Activated CD4-positive, alpha-beta T cell treated with anti-CD3 and anti-CD28 coated beads for 48 hours (primary cell): ENCODE data around the gene GBX1.

Experiments used
- DNase-seq: peaks from one replicate; pipeline ENCODE4 v3.0.0-alpha.2; 2020

GBX1 gene

GRCh38 chr7:151110941-151111645 lies 56.4 kb downstream of the GBX1 start:
- DNase-seq, result peak; percentile 82

GRCh38 chr7:151110236-151110940 lies 57.1 kb downstream of the GBX1 start:
- DNase-seq, result no peak

- no peak for DNase-seq
These were observed 58.1 kb downstream of the GBX1 start for GRCh38 chr7:151109094-151110048.

- DNase-seq, result no peak
These were observed 59.6 kb downstream of the GBX1 start for GRCh38 chr7:151107882-151108281.

- DNase-seq, result no peak
These were observed 62.9 kb downstream of the GBX1 start for GRCh38 chr7:151104411-151105235.

- DNase-seq, result no peak
These were observed 63.5 kb downstream of the GBX1 start for GRCh38 chr7:151103973-151104372.

- DNase-seq, result no peak
These were observed 64.5 kb downstream of the GBX1 start for GRCh38 chr7:151102991-151103390.

- DNase-seq, result no peak
These were observed 65.7 kb downstream of the GBX1 start for GRCh38 chr7:151101621-151102396.

GRCh38 chr7:151100921-151101320 lies 66.6 kb downstream of the GBX1 start:
- no peak for DNase-seq

GRCh38 chr7:151099486-151100211 lies 67.8 kb downstream of the GBX1 start:
- no peak for DNase-seq
